ENCODE measurements around the gene RHBDF1. TPM values are rescaled to one million over a fixed set of nuclear protein-coding genes. Genes with fewer than 3 reads are reported as not detected.
A peak's percentile ranks its signal among the peaks of the same experiment; 100 is the strongest.
"Not testable (repeated sequence)": the region's sequence is repeated elsewhere in the genome, so short reads cannot be mapped to it uniquely, and the experiment has no call there.

RHBDF1 gene
- total RNA-seq, 4 donors from 2014 or later: 19.4 to 58.6 (median 41.1) TPM

DNA sequence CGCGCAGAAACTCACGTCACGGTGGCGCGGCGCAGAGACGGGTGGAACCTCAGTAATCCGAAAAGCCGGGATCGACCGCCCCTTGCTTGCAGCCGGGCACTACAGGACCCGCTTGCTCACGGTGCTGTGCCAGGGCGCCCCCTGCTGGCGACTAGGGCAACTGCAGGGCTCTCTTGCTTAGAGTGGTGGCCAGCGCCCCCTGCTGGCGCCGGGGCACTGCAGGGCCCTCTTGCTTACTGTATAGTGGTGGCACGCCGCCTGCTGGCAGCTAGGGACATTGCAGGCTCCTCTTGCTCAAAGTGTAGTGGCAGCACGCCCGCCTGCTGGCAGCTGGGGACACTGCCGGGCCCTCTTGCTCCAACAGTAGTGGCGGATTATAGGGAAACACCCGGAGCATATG, 61.7 kb downstream of the RHBDF1 start:
- DNase-seq: peak in 2 of 3 donors; percentile 94 to 100

GRCh38 chr16:9903-10665, 62.3 kb downstream of the RHBDF1 start:
- Histone ChIP-seq H3K9me3 (no peaks in the 10 kb centered on the region), H3K27ac (no peak overlapping the region), H3K4me1 (no peaks in the 10 kb centered on the region), H3K4me3 (no peak overlapping the region), H3K27me3 (no peaks in the 10 kb centered on the region), H3K36me3 (no peaks in the 10 kb centered on the region)
- TF ChIP-seq POLR2A (IDR thresholded peaks at IDR 0.05) (no peak), CTCF (IDR thresholded peaks at IDR 0.05) (no peak)
- peak in 2 of 3 donors; percentile 48 to 62 for DNase-seq

More for the DNA sequence above, 61.7 kb downstream of the RHBDF1 start:
- not testable (repeated sequence) for H3K36me3 ChIP-seq, H3K27ac ChIP-seq, H3K4me1 ChIP-seq, H3K27me3 ChIP-seq, H3K9me3 ChIP-seq, H3K4me3 ChIP-seq
- peak in 3 of 6 experiments; percentile 23 to 41 (median 27) for TF ChIP-seq CTCF (IDR thresholded peaks at IDR 0.05)

Small RNAs within 50 kb of the gene (small RNA-seq; reads per million reads assigned to genes)
- gene MIR6859-4 (0 reads per million in 2 donors), gene Z69720.2 (0 reads per million in 2 donors)

Other genes starting within 250 kb of the RHBDF1 start
- gene POLR3K, start 19.0 kb downstream of the RHBDF1 start, total RNA-seq: 1 to 10 TPM; 2.5 to 6.3 (median 3.3) TPM
- 10 to 100 TPM in 3 of 4 donors, 1 to 10 TPM in 1; 8.7 to 17.6 (median 14.4) TPM for gene SNRNP25, start 18.8 kb downstream of the RHBDF1 start, total RNA-seq
- 10 to 100 TPM; 21.5 to 63.4 (median 44.7) TPM for gene MPG, start 5.6 kb upstream of the RHBDF1 start, total RNA-seq
- 10 to 100 TPM; 13.8 to 47.9 (median 28.3) TPM for gene NPRL3, start 66.0 kb upstream of the RHBDF1 start, total RNA-seq
- not detected for gene HBZ, start 80.0 kb upstream of the RHBDF1 start, total RNA-seq
- not detected for gene HBM, start 93.3 kb upstream of the RHBDF1 start, total RNA-seq
- gene HBA2, start 100.2 kb upstream of the RHBDF1 start, total RNA-seq: 1 to 10 TPM in 1 of 4 donors, not detected in 3; 9.1 TPM
- not detected for gene HBA1, start 104.0 kb upstream of the RHBDF1 start, total RNA-seq
- not detected for gene HBQ1, start 107.8 kb upstream of the RHBDF1 start, total RNA-seq
- 100 to 1,000 TPM in 3 of 4 donors, 10 to 100 TPM in 1; 87.6 to 440 (median 156) TPM for gene LUC7L, start 156.8 kb upstream of the RHBDF1 start, total RNA-seq
- 100 to 1,000 TPM; 108 to 223 (median 166) TPM for gene FAM234A, start 162.2 kb upstream of the RHBDF1 start, total RNA-seq
- gene RGS11, start 203.3 kb upstream of the RHBDF1 start, total RNA-seq: 10 to 100 TPM in 3 of 4 donors, 1 to 10 TPM in 1; 6.1 to 16.5 (median 11.4) TPM
- 100 to 1,000 TPM in 1 of 4 donors, 10 to 100 TPM in 1, 1 to 10 TPM in 1, not detected in 1; 3.7 to 112 (median 67.5) TPM for gene ARHGDIG, start 208.0 kb upstream of the RHBDF1 start, total RNA-seq
- 10 to 100 TPM in 2 of 4 donors, 1 to 10 TPM in 2; 1.7 to 29.2 (median 11.1) TPM for gene PDIA2, start 210.5 kb upstream of the RHBDF1 start, total RNA-seq

Data from Peyer's patch (tissue), 4 donors.